ENCODE results near the gene RIMKLB. TPM values are rescaled to one million over a fixed set of nuclear protein-coding genes. Genes with fewer than 3 reads are reported as not detected.

Gene RIMKLB
- total RNA-seq, 1 experiment from 2014 or later, result 21.4 TPM

DNA sequence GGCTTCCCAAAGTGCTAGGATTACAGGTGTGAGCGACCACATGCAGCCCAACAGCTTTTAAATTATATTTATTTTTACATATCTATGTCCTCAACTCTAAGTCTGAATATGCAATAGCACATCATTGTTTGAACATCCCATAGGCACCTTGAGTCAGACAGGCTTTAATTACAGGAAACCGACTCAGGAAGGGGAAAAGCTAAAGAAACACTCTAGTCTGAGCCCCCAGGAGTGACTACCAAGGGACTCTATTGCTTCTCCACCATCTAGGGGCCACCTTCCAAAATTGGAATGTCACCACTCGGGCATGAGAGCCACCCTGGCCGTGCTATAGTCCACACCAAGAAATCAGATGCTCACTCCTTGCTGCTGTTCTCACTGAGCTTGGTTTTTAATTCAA is 21.1 kb upstream of the RIMKLB start:
- Histone ChIP-seq H3K36me3 (no peaks in the 10 kb centered on the region), H3K27me3 (replicated peaks) (no peaks in the 10 kb centered on the region), H3K4me3 (no peak overlapping the region), H3K4me1 (replicated peaks) (peaks cover 16% of the 10 kb centered on the region), H3K9me3 (replicated peaks) (no peaks in the 10 kb centered on the region), H3K27ac (no peak overlapping the region)
- DNase-seq (ENCODE audit: low read depth in 1 of 2, low spot score in 2 of 2), result no peak

DNA sequence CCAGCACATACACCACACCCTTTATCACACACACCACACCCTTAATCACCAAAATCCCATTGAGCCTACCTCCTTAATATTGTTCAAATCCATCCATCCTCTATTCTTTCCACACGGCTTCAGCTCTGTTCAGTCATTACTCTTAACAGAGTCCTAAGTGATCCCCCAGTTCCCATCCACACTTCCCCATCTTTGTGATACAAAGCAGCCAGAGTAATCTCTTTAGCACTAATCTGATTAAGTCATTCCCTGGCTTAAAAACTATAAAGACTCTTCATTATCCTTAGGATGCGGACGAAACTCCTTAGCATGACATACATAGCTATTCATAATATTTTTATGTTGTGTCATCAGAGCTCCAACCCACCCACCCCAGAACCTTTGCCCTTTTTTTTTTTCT is 20.4 kb upstream of the RIMKLB start:
- no peaks in the 10 kb centered on the region for H3K27me3 ChIP-seq (replicated peaks)
- peaks cover 21% of the 10 kb centered on the region for H3K4me1 ChIP-seq (replicated peaks)
- no peaks in the 10 kb centered on the region for H3K9me3 ChIP-seq (replicated peaks)
- no peak overlapping the region for H3K27ac ChIP-seq
- H3K4me3 ChIP-seq, result no peak overlapping the region
- DNase-seq (ENCODE audit: low read depth in 1 of 2, low spot score in 2 of 2), result no peak
- H3K36me3 ChIP-seq, result no peaks in the 10 kb centered on the region

- DNase-seq (ENCODE audit: low read depth in 1 of 2, low spot score in 2 of 2), result peak in 1 of 2 experiments; percentile 16
- no peak overlapping the region for H3K4me3 ChIP-seq
- no peak overlapping the region for H3K27ac ChIP-seq
- no peaks in the 10 kb centered on the region for H3K36me3 ChIP-seq
- H3K27me3 ChIP-seq (replicated peaks), result no peaks in the 10 kb centered on the region
- H3K4me1 ChIP-seq (replicated peaks), result peaks cover 21% of the 10 kb centered on the region
- no peaks in the 10 kb centered on the region for H3K9me3 ChIP-seq (replicated peaks)
Observed at GRCh38 chr12:8678661-8679111, 19.1 kb upstream of the RIMKLB start.

DNA sequence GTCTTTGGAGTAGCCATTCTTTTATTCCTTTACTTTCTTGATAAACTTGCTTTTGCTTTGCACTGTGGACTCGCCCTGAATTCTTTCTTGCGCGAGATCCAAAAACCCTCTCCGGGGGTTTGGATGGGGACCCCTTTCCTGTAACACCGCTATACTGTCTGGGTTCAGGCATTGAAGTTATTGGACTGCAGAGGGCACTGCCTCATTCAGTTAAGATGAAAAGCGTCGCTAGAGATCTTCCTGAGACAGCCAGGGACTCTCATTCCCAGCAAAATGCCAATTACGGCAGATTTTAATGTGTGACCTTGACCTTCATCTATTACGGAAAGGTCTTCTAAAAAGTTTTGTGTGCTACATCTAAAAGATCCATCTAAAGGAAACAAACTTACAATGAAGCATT is 17.3 kb upstream of the RIMKLB start:
- Histone ChIP-seq H3K4me3 (no peak overlapping the region), H3K27me3 (replicated peaks) (no peaks in the 10 kb centered on the region), H3K27ac (no peak overlapping the region), H3K9me3 (replicated peaks) (no peaks in the 10 kb centered on the region), H3K36me3 (no peaks in the 10 kb centered on the region), H3K4me1 (replicated peaks) (peaks cover 21% of the 10 kb centered on the region)
- no peak for DNase-seq (ENCODE audit: low read depth in 1 of 2, low spot score in 2 of 2)

- no peaks in the 10 kb centered on the region for H3K27me3 ChIP-seq (replicated peaks)
- no peaks in the 10 kb centered on the region for H3K36me3 ChIP-seq
- no peaks in the 10 kb centered on the region for H3K9me3 ChIP-seq (replicated peaks)
- no peak overlapping the region for H3K27ac ChIP-seq
- peak; percentile 58 to 73 for DNase-seq (ENCODE audit: low read depth in 1 of 2, low spot score in 2 of 2)
- peaks cover 21% of the 10 kb centered on the region for H3K4me1 ChIP-seq (replicated peaks)
- H3K4me3 ChIP-seq, result no peak overlapping the region
Observed at GRCh38 chr12:8681129-8681884, 16.5 kb upstream of the RIMKLB start.

- Histone ChIP-seq H3K36me3 (no peaks in the 10 kb centered on the region), H3K27me3 (replicated peaks) (no peaks in the 10 kb centered on the region), H3K4me1 (replicated peaks) (peaks cover 21% of the 10 kb centered on the region), H3K4me3 (no peak overlapping the region), H3K27ac (no peak overlapping the region), H3K9me3 (replicated peaks) (no peaks in the 10 kb centered on the region)
- no peak for DNase-seq (ENCODE audit: low read depth in 1 of 2, low spot score in 2 of 2)
Observed at GRCh38 chr12:8685051-8685450, 12.7 kb upstream of the RIMKLB start.

GRCh38 chr12:8687846-8688601 is 9.8 kb upstream of the RIMKLB start:
- Histone ChIP-seq H3K4me1 (replicated peaks) (peaks cover 4% of the 10 kb centered on the region), H3K27me3 (replicated peaks) (no peaks in the 10 kb centered on the region), H3K27ac (no peak overlapping the region), H3K36me3 (no peaks in the 10 kb centered on the region), H3K9me3 (replicated peaks) (no peaks in the 10 kb centered on the region), H3K4me3 (no peak overlapping the region)
- DNase-seq (ENCODE audit: low read depth in 1 of 2, low spot score in 2 of 2), result peak in 1 of 2 experiments; percentile 53

DNA sequence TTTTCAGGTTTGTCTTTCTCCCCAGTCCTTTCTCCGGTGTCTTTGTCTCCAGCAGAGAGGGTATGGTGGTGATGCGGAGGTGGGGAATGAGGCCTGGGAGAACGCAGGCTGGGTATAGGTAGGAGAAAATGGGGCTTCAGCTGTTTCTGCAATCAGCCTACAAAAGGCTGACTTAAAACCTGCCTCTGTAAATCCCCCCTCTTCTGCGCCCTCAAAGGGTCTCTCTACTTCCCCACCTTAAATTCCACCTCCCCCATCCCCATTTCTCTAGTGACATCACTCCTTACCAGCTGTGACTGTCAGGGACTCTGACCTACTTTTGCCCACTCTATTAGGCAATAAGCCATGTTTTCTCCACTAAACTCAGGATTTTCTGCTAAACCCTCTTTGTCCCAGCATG is 8.1 kb upstream of the RIMKLB start:
- Histone ChIP-seq H3K27ac (no peak overlapping the region), H3K4me1 (replicated peaks) (peaks cover 4% of the 10 kb centered on the region), H3K27me3 (replicated peaks) (no peaks in the 10 kb centered on the region), H3K9me3 (replicated peaks) (no peaks in the 10 kb centered on the region), H3K4me3 (no peak overlapping the region), H3K36me3 (no peaks in the 10 kb centered on the region)
- no peak for DNase-seq (ENCODE audit: low read depth in 1 of 2, low spot score in 2 of 2)

- DNase-seq (ENCODE audit: low read depth in 1 of 2, low spot score in 2 of 2), result no peak
- H3K27ac ChIP-seq, result no peak overlapping the region
- H3K4me3 ChIP-seq, result no peak overlapping the region
- H3K9me3 ChIP-seq (replicated peaks), result no peaks in the 10 kb centered on the region
- peaks cover 4% of the 10 kb centered on the region for H3K4me1 ChIP-seq (replicated peaks)
- H3K36me3 ChIP-seq, result peaks cover 5% of the 10 kb centered on the region
- no peaks in the 10 kb centered on the region for H3K27me3 ChIP-seq (replicated peaks)
Observed at GRCh38 chr12:8692573-8692972, 5.2 kb upstream of the RIMKLB start.

- peaks cover 18% of the 10 kb centered on the region for H3K36me3 ChIP-seq
- H3K27me3 ChIP-seq (replicated peaks), result no peaks in the 10 kb centered on the region
- no peak for DNase-seq (ENCODE audit: low read depth in 1 of 2, low spot score in 2 of 2)
- H3K4me3 ChIP-seq, result no peak overlapping the region
- H3K9me3 ChIP-seq (replicated peaks), result no peaks in the 10 kb centered on the region; the same call in 1 of the 2 replicates
- H3K4me1 ChIP-seq (replicated peaks), result 0 out of 2 replicates have a peak, but pooled peaks cover 4% of the 10 kb centered on the region
- H3K27ac ChIP-seq, result no peak overlapping the region
Observed at GRCh38 chr12:8695116-8695515, 2.7 kb upstream of the RIMKLB start.

- no peaks in the 10 kb centered on the region for H3K27me3 ChIP-seq (replicated peaks)
- no peak for DNase-seq (ENCODE audit: low read depth in 1 of 2, low spot score in 2 of 2)
- H3K36me3 ChIP-seq, result peaks cover 22% of the 10 kb centered on the region
- H3K27ac ChIP-seq, result no peak overlapping the region
- 0 out of 2 replicates have a peak, but pooled peaks cover 4% of the 10 kb centered on the region for H3K4me1 ChIP-seq (replicated peaks)
- no peaks in the 10 kb centered on the region; the same call in 1 of the 2 replicates for H3K9me3 ChIP-seq (replicated peaks)
- peak overlapping the region; percentile 97 for H3K4me3 ChIP-seq
Observed at GRCh38 chr12:8696442-8697090, 1.2 kb upstream of the RIMKLB start.

- H3K36me3 ChIP-seq, result peaks cover 22% of the 10 kb centered on the region
- H3K4me3 ChIP-seq, result peak overlapping the region; percentile 97
- DNase-seq (ENCODE audit: low read depth in 1 of 2, low spot score in 2 of 2), result no peak
- peak overlapping the region; percentile 88 for H3K27ac ChIP-seq
- no peaks in the 10 kb centered on the region for H3K27me3 ChIP-seq (replicated peaks)
- H3K4me1 ChIP-seq (replicated peaks), result 0 out of 2 replicates have a peak, but pooled peaks cover 4% of the 10 kb centered on the region
- no peaks in the 10 kb centered on the region; the same call in 1 of the 2 replicates for H3K9me3 ChIP-seq (replicated peaks)
Observed at GRCh38 chr12:8697120-8697475, 693 bp upstream of the RIMKLB start.

- peaks cover 22% of the 10 kb centered on the region for H3K36me3 ChIP-seq
- H3K27me3 ChIP-seq (replicated peaks), result no peaks in the 10 kb centered on the region
- H3K27ac ChIP-seq, result peak overlapping the region; percentile 88
- peak overlapping the region; percentile 97 for H3K4me3 ChIP-seq
- DNase-seq (ENCODE audit: low read depth in 1 of 2, low spot score in 2 of 2), result peak; percentile 69 to 83
- H3K9me3 ChIP-seq (replicated peaks), result no peaks in the 10 kb centered on the region; the same call in 1 of the 2 replicates
- 0 out of 2 replicates have a peak, but pooled peaks cover 4% of the 10 kb centered on the region for H3K4me1 ChIP-seq (replicated peaks)
Observed at GRCh38 chr12:8698132-8698851, 501 bp downstream of the RIMKLB start.
